HG03432 (cell line): ENCODE results near the gene NHLRC2.

Source experiments
- ATAC-seq: cut with Tn5 transposase; IDR thresholded peaks from one replicate; pipeline ENCODE4 v1.9.1; 2021; ENCODE audit warnings: mild to moderate bottlenecking, moderate library complexity; ENCODE audit not compliant: unreplicated experiment

NHLRC2 gene

GRCh38 chr10:113905756-113906155 is 51.3 kb downstream of the NHLRC2 start:
- ATAC-seq: no peak

DNA sequence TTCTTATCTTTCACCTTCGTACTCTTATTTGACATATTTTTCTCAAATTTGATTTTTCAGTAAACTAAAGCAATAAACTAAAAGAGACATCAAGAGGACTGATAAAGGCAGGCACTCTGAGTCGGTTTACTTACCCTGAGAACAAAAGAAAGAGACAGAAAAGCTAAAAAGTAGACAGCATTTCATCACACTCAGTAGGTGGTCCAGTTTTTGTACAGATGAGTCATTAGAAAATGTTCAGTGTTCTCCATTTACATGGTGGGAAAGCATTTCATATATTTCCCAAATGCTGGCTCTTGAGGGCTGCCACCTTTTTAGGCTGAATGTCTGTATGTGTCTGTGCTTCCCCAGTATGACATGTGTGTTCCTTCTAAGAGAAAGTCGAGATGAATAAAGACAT is 52.7 kb downstream of the NHLRC2 start:
- no peak for ATAC-seq

GRCh38 chr10:113908236-113908635 is 53.8 kb downstream of the NHLRC2 start:
- ATAC-seq: no peak

DNA sequence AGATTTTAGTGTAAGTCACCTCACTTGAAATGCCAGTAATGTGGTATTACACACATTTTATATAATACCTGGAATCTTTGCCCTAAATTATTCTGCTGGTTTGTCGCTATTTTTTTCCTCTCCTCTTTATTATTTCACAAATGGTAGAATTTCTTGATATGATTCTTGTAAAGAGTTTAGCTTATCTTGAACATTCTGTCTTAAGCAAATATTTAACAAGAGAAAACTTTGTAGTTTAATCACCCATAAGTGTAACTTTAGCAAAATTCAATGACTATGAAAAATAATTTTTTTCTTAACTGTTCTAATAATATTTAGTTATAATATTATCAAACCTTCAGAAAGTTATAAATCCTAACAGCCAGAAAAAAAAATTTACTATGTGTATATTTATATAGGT is 56.7 kb downstream of the NHLRC2 start:
- ATAC-seq: no peak

GRCh38 chr10:113911839-113912238 is 57.4 kb downstream of the NHLRC2 start:
- no peak for ATAC-seq

DNA sequence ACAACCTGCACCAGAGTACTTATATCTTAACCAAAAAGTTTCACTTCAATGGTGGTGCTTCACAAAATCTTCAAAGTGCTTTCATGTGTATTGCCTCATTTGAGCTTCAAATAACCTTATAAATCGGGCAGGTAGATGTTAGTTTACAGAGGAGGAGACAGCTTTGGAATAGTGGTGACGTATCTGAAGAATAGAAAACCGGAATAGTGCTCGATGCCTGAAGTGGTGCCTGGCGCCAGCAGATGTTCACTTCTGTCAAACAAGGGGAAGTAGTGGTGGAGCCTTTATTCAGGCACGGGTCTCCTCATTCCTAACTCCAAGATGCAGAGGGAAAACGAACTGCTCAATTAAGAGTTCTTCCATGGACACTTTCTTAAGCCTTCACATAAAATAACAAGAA is 58.1 kb downstream of the NHLRC2 start:
- ATAC-seq: no peak

GRCh38 chr10:113914956-113915355 is 60.5 kb downstream of the NHLRC2 start:
- ATAC-seq: no peak

DNA sequence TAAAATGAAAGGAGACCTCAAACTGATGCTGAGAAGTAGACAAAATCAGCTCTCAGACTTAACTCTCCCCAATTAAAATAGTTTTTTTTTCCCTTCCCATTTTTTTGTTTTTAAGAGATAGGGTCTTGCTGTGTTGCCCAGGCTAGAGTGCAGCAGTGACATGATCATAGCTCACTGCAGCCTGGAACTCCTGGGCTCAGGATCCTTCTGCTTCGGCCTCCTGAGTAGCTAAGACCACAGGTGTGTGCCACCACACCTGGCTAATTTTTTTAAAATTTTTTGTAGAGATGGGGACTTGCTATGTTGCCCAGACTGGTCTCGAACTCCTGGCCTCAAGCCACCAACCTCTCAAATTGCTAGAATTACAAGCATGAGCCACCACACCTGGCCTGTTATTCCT is 61.1 kb downstream of the NHLRC2 start:
- no peak for ATAC-seq

DNA sequence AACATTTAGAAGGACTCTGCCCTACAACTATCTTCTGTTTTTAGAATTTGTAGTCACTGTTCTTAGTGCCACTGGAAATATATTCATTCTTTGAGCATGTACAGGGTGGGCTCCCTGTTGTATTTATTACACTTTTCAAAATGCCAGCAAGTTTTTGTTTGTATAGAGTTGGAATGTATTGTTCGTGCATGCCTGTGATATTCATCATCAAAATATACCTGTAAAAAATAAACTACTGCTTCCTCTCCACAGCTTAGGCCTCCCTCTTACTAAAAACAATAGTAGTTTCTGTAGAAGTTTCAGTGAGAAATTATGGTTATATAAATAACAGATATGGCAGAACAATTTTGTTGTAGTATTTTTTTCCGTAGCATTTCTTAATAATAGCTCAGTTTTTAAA is 61.6 kb downstream of the NHLRC2 start:
- ATAC-seq: no peak

GRCh38 chr10:113917636-113918035 is 63.2 kb downstream of the NHLRC2 start:
- no peak for ATAC-seq

DNA sequence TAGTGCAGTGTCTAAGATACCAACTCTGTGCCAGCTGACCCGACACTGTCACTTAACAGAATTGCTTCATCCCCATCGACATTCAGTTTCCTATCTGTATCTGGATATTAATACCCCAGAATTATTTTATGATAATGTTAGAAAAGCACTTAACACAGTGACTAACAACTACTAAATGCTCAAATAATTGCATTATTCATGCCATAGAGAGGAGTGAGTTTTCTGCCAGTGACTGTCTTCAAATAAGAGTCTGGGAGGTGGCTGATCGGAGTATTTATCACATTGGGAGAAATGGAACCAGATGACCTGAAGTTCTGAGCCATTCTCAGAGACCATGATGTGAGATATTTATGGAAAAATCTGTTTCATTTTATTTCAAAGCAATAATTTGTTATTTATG is 65.7 kb downstream of the NHLRC2 start:
- no peak for ATAC-seq

- ATAC-seq: no peak
These were observed 66.4 kb downstream of the NHLRC2 start for GRCh38 chr10:113920875-113921274.

DNA sequence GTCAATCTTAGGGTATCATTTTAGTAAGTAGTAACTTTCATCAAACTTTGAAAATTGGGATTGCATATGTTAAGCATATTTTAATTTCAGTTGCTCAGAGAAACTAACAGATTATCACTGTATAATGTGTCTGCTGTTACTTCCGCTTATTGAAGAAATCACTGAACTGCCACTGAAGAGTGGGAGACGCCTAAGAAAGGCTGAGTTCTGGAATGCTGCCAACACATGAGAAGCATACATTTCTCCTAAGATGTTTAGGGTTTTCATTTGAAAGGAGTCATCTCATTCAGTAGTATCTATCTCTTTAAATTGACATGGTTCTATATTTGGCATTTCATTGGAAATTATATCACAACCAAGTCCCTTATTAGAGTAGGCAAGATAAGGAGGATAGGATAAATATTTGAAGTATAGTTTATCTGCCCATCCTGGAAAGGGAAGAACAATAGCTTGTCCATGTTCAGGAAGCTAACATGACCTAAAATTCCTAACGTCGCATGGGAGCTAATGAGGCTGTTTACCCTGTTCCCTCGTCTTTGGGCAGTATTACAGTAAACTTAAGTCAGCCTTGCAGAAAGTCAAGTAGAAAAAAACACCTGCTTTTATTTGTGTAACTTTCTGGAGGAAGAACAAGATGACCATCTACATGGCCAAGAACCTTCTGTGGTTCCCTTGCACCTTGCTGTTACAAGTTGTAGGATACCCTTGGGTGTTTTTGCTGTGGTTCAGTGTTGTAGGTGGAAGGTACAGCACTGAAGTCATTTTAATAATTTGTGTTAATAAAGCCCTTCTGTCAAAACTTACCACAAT is 67.3 kb downstream of the NHLRC2 start:
- ATAC-seq: no peak

GRCh38 chr10:113922787-113923570 is 68.5 kb downstream of the NHLRC2 start:
- ATAC-seq: no peak

- ATAC-seq: no peak
These were observed 69.7 kb downstream of the NHLRC2 start for GRCh38 chr10:113924186-113924585.

DNA sequence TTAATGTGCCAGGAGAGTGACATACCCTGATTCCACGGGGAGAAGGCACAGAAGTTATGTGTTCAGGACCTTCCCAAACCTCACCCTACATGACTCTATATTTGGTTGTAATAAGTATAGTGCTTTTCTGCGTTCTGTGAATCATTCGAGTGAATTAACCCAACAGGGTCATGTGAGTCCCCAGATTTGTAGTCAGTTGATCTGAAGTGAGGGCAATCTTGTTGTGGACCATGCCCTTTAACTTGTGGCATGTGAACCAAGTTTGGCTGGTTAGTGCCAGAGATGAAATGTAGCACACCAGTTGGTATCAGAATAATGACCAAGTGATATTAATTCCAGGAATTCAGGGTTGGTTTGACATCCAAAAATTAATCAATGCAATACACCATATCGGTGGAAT is 70.2 kb downstream of the NHLRC2 start:
- no peak for ATAC-seq

- no peak for ATAC-seq
These were observed 73.0 kb downstream of the NHLRC2 start for GRCh38 chr10:113927440-113927839.

- no peak for ATAC-seq
These were observed 74.4 kb downstream of the NHLRC2 start for GRCh38 chr10:113928830-113929229.

- no peak for ATAC-seq
These were observed 75.1 kb downstream of the NHLRC2 start for GRCh38 chr10:113929522-113929921.

DNA sequence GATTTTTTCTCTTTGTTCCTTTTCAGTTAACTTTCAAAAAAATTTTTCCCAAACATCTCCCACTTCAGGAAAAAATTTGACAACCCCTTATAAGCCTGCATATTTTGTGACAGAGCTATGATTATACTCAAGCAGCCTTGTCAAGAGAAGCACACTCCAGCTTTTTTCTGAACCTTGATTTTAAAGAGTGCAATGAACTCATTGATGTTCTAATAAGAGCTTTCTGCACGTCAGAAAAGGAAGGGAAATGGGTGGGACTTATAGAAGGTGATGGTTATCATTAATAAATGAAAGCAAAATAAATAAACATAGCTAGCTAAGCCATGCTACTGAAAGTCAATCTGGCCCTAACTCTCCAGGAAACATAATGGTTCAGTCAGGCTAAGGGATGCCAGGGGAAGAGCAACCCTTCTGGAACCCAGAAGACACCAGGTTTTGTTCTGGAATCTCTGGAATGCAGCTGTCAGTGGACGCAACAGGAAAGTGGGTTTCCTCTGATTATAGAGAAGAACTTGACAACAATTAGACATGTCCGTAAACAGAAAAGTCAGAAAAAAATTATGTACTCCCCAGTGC is 76.1 kb downstream of the NHLRC2 start:
- no peak for ATAC-seq

DNA sequence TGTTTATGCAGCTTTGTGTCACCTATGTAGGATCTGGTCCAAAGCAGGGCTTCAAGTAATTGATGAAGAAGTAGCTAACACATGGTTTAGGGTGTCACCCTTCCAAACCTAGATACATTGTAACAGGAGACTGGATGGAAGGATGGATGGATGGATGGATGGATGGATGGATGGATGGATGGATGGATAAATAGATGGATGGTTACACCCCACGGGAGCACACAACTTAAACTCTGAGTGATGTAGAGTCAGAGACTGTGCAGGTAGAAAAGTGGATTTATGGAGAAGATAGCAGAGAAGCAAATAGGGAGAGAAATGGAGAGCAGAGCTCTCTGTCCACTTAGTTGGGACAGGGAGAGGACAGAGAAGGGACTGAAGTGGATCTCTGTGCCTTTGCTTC is 78.4 kb downstream of the NHLRC2 start:
- no peak for ATAC-seq
